ENCODE results near the gene LHX2. TPM values are rescaled to one million over a fixed set of nuclear protein-coding genes. Genes with fewer than 3 reads are reported as not detected.

The LHX2 gene
- total and polyA plus RNA-seq, 12 donors, result 0.06 to 0.37 (median 0.24) TPM; not detected in 9

DNA sequence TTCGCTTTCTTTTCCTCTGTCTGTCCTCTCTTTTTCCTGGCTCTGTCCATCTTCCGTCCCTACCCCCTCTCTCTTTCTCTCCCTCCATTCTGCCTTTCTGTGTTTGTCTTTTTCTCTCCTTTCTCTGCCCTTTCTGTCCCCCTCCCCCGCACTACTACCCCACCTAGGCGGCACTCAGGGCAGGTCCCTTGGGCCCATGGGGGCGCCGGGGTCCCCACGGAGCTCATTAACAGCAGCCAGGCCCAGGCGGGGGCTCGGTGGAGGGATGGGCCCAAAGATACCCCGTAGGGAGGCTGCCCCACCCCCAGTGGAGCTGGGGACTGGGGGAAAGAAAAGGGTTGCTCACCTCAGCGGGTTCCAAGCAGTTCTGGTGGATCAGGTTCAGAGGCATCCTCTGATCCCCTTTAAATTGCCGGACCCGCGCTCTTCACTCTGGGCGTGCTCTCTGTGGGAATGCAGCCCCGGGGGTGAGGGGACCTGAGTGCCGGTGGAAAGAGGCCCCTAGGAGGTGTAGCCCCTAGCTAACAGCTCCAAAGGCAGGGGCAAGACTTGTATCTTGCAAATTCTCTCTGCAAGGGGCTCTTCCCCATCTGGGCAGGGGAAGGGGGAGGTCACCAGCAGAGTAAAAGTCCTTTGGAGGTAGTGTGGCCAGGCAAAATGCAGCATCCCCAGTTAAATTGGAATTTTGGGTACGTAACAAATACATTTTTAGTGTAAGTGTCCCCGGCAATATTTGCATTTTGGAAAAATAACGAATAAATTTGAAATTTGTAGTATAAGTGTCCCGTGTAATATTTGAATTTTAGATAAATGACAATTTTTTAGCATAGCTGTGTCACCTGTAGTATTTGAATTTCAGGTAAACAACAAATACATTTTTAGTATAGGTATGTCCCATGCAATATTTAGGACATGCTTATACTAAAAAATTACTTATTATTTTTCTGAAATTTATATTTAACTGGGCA is 7.4 kb downstream of the LHX2 start:
- peaks cover 16 to 28% of the 10 kb centered on the region in 2 donors for H3K4me1 ChIP-seq (replicated peaks in 1 of 2)
- intact Hi-C loops (cut with DNase I), result no loop called here
- 12 to 17% (median 13%) methylated on average over 18 to 21 of the region's 21 CpGs for WGBS, 4 donors

DNA sequence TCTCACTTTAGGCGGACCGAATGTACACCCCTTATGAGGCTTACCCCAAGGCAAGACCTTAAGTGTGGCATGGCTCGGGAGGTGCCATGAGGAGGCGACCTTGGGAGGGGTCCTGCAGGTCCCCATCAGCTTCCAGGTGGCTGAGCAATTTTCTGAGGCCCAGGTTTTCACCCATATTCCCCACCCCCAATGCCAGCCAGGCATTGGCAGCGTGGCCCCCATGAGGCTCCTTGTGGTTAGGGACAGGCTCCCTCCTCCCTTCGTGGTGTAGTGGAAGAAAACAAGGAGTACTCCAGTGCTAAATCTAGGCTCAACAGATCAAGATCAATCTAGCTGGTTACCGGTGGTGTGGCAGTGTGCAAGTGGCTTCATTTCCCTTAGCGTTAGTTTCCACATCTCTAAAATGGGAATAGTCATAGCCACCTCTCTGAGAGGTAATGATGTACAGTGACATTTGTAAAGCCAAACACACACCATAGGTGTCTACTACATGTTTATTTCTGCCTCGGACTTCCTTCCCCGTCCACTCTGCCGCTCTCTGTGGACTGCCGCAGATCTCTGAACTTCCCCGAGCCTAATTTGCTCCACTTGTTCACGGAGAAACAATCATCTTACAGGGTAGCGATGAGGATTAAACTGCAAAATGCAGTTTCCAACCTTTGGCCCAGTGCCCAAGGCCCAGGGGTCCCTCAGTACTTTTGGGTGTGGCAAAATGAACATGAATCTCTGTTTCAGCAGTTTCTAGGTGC is 8.4 kb downstream of the LHX2 start:
- intact Hi-C loops (cut with DNase I), result no loop called here
- Histone ChIP-seq H3K4me3 (no peak overlapping the region), H3K27ac (no peak overlapping the region), H3K36me3 (replicated peaks in 1 of 2) (no peaks in the 10 kb centered on the region), H3K4me1 (replicated peaks in 1 of 2) (peaks cover 16 to 28% of the 10 kb centered on the region in 2 donors), H3K9me3 (replicated peaks in 1 of 3) (no peaks in the 10 kb centered on the region), H3K27me3 (peaks cover 87% of the 10 kb centered on the region)
- no peak for DNase-seq
- TF ChIP-seq POLR2A (IDR thresholded peaks at IDR 0.05), result no peak
- TF ChIP-seq, protein P1, sequence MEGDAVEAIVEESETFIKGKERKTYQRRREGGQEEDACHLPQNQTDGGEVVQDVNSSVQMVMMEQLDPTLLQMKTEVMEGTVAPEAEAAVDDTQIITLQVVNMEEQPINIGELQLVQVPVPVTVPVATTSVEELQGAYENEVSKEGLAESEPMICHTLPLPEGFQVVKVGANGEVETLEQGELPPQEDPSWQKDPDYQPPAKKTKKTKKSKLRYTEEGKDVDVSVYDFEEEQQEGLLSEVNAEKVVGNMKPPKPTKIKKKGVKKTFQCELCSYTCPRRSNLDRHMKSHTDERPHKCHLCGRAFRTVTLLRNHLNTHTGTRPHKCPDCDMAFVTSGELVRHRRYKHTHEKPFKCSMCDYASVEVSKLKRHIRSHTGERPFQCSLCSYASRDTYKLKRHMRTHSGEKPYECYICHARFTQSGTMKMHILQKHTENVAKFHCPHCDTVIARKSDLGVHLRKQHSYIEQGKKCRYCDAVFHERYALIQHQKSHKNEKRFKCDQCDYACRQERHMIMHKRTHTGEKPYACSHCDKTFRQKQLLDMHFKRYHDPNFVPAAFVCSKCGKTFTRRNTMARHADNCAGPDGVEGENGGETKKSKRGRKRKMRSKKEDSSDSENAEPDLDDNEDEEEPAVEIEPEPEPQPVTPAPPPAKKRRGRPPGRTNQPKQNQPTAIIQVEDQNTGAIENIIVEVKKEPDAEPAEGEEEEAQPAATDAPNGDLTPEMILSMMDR (IDR thresholded peaks at IDR 0.05), result no peak
- 21 to 28% (median 22%) methylated on average over 15 of the region's 15 CpGs for WGBS, 4 donors

More for the DNA sequence above, 7.4 kb downstream of the LHX2 start:
- DNase-seq, result no peak
- Histone ChIP-seq H3K4me3 (peak overlapping the region in 1 of 4 donors; percentile 47), H3K27me3 (peaks cover 96% of the 10 kb centered on the region), H3K36me3 (replicated peaks in 1 of 2) (no peaks in the 10 kb centered on the region), H3K9me3 (replicated peaks in 1 of 3) (no peaks in the 10 kb centered on the region), H3K27ac (no peak overlapping the region)
- TF ChIP-seq, protein P1 (IDR thresholded peaks at IDR 0.05), result no peak
- no peak for TF ChIP-seq POLR2A (IDR thresholded peaks at IDR 0.05)

DNA sequence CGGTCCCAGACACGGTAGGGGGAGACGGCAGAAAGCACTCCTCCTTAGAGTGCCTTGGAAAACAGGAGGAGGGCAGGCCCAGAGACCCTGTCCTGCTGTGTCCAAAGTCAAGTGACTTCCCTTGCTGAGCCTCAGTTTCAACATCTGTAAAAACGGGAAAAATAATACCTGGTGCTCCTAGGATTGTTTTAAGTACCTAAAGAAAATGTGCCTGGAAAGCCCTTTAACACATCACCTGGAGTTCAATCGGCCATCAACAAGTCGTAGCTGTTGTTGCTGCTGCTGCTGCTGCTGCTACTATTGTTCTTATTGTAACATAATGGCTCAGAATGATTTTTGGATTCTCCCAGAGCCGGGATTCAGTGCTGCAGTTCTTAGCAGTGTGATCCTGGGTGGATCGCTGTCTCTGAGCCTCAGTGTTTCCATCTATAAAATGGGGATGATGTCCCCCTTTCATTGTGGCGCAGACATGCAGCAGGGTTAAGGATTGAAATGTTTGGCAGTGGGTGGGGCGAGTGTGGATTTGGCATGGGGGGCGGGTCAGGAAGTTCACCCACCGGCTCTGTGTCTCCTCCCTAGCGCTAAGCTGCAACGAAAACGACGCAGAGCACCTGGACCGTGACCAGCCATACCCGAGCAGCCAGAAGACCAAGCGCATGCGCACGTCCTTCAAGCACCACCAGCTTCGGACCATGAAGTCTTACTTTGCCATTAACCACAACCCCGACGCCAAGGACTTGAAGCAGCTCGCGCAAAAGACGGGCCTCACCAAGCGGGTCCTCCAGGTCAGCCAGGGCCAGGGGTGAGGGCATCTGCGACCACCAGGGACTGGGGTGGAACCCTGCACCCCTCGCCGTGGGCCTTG is 9.2 kb downstream of the LHX2 start:
- DNase-seq, result no peak
- intact Hi-C loops (cut with DNase I), result no loop called here
- TF ChIP-seq POLR2A (IDR thresholded peaks at IDR 0.05), result no peak

GRCh38 chr9:124021385-124021769 is 9.8 kb downstream of the LHX2 start:
- H3K27me3 ChIP-seq, result peaks cover 79% of the 10 kb centered on the region
- peaks cover 16 to 28% of the 10 kb centered on the region in 2 donors for H3K4me1 ChIP-seq (replicated peaks in 1 of 2)
- intact Hi-C loops (cut with DNase I), result no loop called here
- no peaks in the 10 kb centered on the region for H3K36me3 ChIP-seq (replicated peaks in 1 of 2)
- TF ChIP-seq, protein P1 (IDR thresholded peaks at IDR 0.05), result no peak
- TF ChIP-seq POLR2A (IDR thresholded peaks at IDR 0.05), result no peak
- H3K4me3 ChIP-seq, result no peak overlapping the region
- H3K27ac ChIP-seq, result no peak overlapping the region
- no peak for DNase-seq
- no peaks in the 10 kb centered on the region for H3K9me3 ChIP-seq (replicated peaks in 1 of 3)
- WGBS, 4 donors, result 33 to 43% (median 39%) methylated on average over 5 of the region's 5 CpGs

More for the DNA sequence above, 9.2 kb downstream of the LHX2 start:
- Histone ChIP-seq H3K27ac (no peak overlapping the region), H3K27me3 (peaks cover 83% of the 10 kb centered on the region), H3K36me3 (replicated peaks in 1 of 2) (no peaks in the 10 kb centered on the region), H3K9me3 (replicated peaks in 1 of 3) (no peaks in the 10 kb centered on the region), H3K4me3 (no peak overlapping the region), H3K4me1 (replicated peaks in 1 of 2) (peaks cover 16 to 28% of the 10 kb centered on the region in 2 donors)
- 10 to 17% (median 11%) methylated on average over 14 to 31 of the region's 31 CpGs for WGBS, 4 donors

Measured in adrenal gland (tissue), 12 donors.